Panc1 (cell line): ENCODE data around the gene NDUFAF5.

ENCODE experiments used
- SIN3A ChIP-seq: IDR thresholded peaks from 2 replicates; pipeline ENCODE4 v1.6.1; 2012; ENCODE audit warnings: low read depth, mild to moderate bottlenecking, low read length, moderate library complexity, borderline replicate concordance; ENCODE audit not compliant: insufficient read depth
- TF ChIP-seq, protein P1 (sequence below), 2 experiments: IDR thresholded peaks; 2 replicates each; pipeline ENCODE4 v1.6.1; 2011 to 2012; ENCODE audit warnings: low read depth in 2 of 2, control low read depth in 1 of 2, low read length in 1 of 2, mild to moderate bottlenecking in 1 of 2, moderate library complexity in 1 of 2; ENCODE audit not compliant: insufficient read depth in 1 of 2

DNA sequence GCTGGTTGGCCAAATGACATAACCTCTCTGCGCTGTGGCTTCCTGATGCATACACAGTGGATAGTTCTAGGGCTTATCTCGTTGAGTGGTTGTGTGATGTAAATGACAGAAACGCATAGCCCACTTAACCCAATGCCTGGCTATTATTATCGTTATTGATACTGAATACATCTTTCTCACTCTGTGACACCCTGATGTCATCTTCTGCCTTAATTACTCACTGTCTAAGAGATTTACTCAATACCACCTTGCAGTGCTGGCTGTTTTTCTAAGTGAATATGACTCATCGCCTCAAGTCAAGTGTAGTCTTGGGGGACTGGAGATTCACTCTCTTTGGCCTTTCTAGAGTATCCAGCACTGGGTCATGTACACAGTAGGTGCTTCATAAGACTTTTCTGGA lies 73.6 kb downstream of the NDUFAF5 start:
- TF ChIP-seq SIN3A: no peak
- TF ChIP-seq, protein P1, sequence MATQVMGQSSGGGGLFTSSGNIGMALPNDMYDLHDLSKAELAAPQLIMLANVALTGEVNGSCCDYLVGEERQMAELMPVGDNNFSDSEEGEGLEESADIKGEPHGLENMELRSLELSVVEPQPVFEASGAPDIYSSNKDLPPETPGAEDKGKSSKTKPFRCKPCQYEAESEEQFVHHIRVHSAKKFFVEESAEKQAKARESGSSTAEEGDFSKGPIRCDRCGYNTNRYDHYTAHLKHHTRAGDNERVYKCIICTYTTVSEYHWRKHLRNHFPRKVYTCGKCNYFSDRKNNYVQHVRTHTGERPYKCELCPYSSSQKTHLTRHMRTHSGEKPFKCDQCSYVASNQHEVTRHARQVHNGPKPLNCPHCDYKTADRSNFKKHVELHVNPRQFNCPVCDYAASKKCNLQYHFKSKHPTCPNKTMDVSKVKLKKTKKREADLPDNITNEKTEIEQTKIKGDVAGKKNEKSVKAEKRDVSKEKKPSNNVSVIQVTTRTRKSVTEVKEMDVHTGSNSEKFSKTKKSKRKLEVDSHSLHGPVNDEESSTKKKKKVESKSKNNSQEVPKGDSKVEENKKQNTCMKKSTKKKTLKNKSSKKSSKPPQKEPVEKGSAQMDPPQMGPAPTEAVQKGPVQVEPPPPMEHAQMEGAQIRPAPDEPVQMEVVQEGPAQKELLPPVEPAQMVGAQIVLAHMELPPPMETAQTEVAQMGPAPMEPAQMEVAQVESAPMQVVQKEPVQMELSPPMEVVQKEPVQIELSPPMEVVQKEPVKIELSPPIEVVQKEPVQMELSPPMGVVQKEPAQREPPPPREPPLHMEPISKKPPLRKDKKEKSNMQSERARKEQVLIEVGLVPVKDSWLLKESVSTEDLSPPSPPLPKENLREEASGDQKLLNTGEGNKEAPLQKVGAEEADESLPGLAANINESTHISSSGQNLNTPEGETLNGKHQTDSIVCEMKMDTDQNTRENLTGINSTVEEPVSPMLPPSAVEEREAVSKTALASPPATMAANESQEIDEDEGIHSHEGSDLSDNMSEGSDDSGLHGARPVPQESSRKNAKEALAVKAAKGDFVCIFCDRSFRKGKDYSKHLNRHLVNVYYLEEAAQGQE (IDR thresholded peaks at IDR 0.05; ENCODE audit: insufficient read depth in 1 of 2, low read depth in 2 of 2, low read length in 1 of 2): no peak
